ENCODE data around the gene EIF5. TPM values are rescaled to one million over a fixed set of nuclear protein-coding genes. Genes with fewer than 3 reads are reported as not detected.

EIF5 gene
- total and polyA plus RNA-seq, 2 donors (not counting 3 experiments of a cell fraction or from before 2014, with no cell fraction given) = 175 to 313 TPM

GRCh38 chr14:103388664-103389063 lies 54.6 kb downstream of the EIF5 start:
- H3K9ac ChIP-seq (replicated peaks; ENCODE audit: extremely low read depth, insufficient read depth, low read length) = no peak overlapping the region
- H3K4me2 ChIP-seq (ENCODE audit: insufficient read depth, low read length) = no peak overlapping the region
- H3K27me3 ChIP-seq (ENCODE audit: control insufficient read depth in 2 of 2, insufficient read depth in 2 of 2, low read length in 2 of 2) = no peaks in the 10 kb centered on the region
- no peaks in the 10 kb centered on the region for H3K36me3 ChIP-seq (ENCODE audit: control insufficient read depth in 2 of 2, extremely low read depth in 1 of 2, insufficient read depth in 2 of 2, low read length in 2 of 2)
- ChIA-PET CTCF (interaction anchor here (1.0 to 3.0 kb wide), 3 partner anchors 11 to 45 kb away, joined by 3 to 11 read pairs (median 3); no protein-coding TSS in a partner anchor), POLR2A (no interaction called here)
- peaks cover 11% of the 10 kb centered on the region for H4K20me1 ChIP-seq (replicated peaks; ENCODE audit: control insufficient read depth, extremely low read depth, insufficient read depth, low read length)
- H3K9me1 ChIP-seq (replicated peaks; ENCODE audit: control insufficient read depth, extremely low read depth, insufficient read depth, low read length) = no peaks in the 10 kb centered on the region
- H3K4me1 ChIP-seq (ENCODE audit: control insufficient read depth, extremely low read depth, insufficient read depth, low read length) = peaks cover 29% of the 10 kb centered on the region
- BruUV-seq (replicated peaks) = no TSS peak
- TF ChIP-seq CTCF (IDR thresholded peaks at IDR 0.05; ENCODE audit: extremely low read depth in 1 of 2, insufficient read depth in 1 of 2, low read depth in 1 of 2, low read length in 2 of 2) = no peak
- TF ChIP-seq MYC (IDR thresholded peaks at IDR 0.05; ENCODE audit: low read depth, low read length) = no peak
- TF ChIP-seq POLR2AphosphoS5 (IDR thresholded peaks at IDR 0.05; ENCODE audit: insufficient read depth, low read depth, low read length) = no peak
- TF ChIP-seq JUN (IDR thresholded peaks at IDR 0.05; ENCODE audit: borderline replicate concordance, insufficient read depth, insufficient read length, low read depth) = no peak
- TF ChIP-seq MAX (IDR thresholded peaks at IDR 0.05; ENCODE audit: insufficient read depth, insufficient read length) = no peak
- TF ChIP-seq POLR2A (IDR thresholded peaks at IDR 0.05; ENCODE audit: low read depth, low read length) = no peak
- TF ChIP-seq GATA2 (IDR thresholded peaks at IDR 0.05; ENCODE audit: insufficient read depth, insufficient read length, low read depth, low read length) = no peak
- no peak for TF ChIP-seq FOS (IDR thresholded peaks at IDR 0.05; ENCODE audit: borderline replicate concordance, insufficient read depth, low read length)
- no peak overlapping the region for H3K4me3 ChIP-seq (replicated peaks in 1 of 3; ENCODE audit: insufficient read depth in 1 of 3, low read depth in 1 of 3, low read length in 3 of 3)
- peaks cover 80% of the 10 kb centered on the region for H3K79me2 ChIP-seq (ENCODE audit: control insufficient read depth, insufficient read depth, low read length)
- intact Hi-C loops (cut with micrococcal nuclease) (loop anchor here (5.0 to 10.0 kb wide), 3 partner anchors 41 to 286 kb away; partner anchors contain the start of gene TNFAIP2), dilution Hi-C loops (cut with MboI; ENCODE audit: extremely low pct_ligation_motif_present, low sequenced_read_pairs) (no loop called here)
- H3K27ac ChIP-seq (ENCODE audit: insufficient read depth, low read depth, low read length) = no peak overlapping the region
- no peak for FAIRE-seq
- no peaks in the 10 kb centered on the region for H3K9me3 ChIP-seq (replicated peaks; ENCODE audit: control insufficient read depth, insufficient read depth, low read length)
- H2AFZ ChIP-seq (ENCODE audit: low read depth, low read length) = no peak overlapping the region
- no peak for DNase-seq (ENCODE audit: low read depth, low spot score)

Data from endothelial cell of umbilical vein (primary cell).